Mucosa of descending colon (tissue), 3 donors: ENCODE results near the gene APCDD1. TPM values are rescaled to one million over a fixed set of nuclear protein-coding genes. Genes with fewer than 3 reads are reported as not detected.

Experiments
- ATAC-seq: fragments of 200-7000 bp; cut with Tn5 transposase; one replicate; pipeline ENCODE4 v1.9.1; 2020; ENCODE audit warnings: mild to moderate bottlenecking, moderate library complexity
- DNase-seq, 3 donors: peaks; one replicate each; pipeline ENCODE4 v3.0.0-alpha.2; 2020
- H3K36me3 ChIP-seq: fragments of 200-600 bp; one replicate; pipeline ENCODE4 v1.8.0; 2021; ENCODE audit warnings: low read depth, mild to moderate bottlenecking
- H3K4me1 ChIP-seq: fragments of 200-600 bp; one replicate; pipeline ENCODE4 v1.8.0; 2021; ENCODE audit warnings: low read depth, mild to moderate bottlenecking
- H3K4me3 ChIP-seq: fragments of 200-600 bp; one replicate; pipeline ENCODE4 v1.8.0; 2021; ENCODE audit warnings: mild to moderate bottlenecking
- H3K9me3 ChIP-seq: fragments of 200-600 bp; one replicate; pipeline ENCODE4 v1.8.0; 2021; ENCODE audit warnings: mild to moderate bottlenecking
- intact Hi-C, 2 donors: fragments of 100-400 bp; cut with DNase I in 1 of 2; cut with micrococcal nuclease in 1 of 2; formaldehyde crosslinking; loops; one replicate each; pipeline versions ENCODE4 v1.11.0 to v1.11.1; 2022; cut with DNase I, micrococcal nuclease
- total RNA-seq, 3 donors: library from RNA; stranded (reverse); fragmentation: NEBNext Ultra II Directional in 2 of 3; extraction: Animal tissue kit (Norgen Biotek cat#: 25700) in 2 of 3; gene quantifications; one replicate each; pipeline versions ENCODE4 v1.2.1 to v1.2.4, GENCODE V29; 2021 to 2023
- TF ChIP-seq, protein P1 (sequence below): fragments of 200-600 bp; IDR thresholded peaks from one replicate; pipeline ENCODE4 v1.8.0; 2022; ENCODE audit warnings: antibody characterized with exemption, mild to moderate bottlenecking
- donor health status: DM: no; HTN: no; CAD: no; lungs with moderate emphysema.
- donor health status: DM: no; HTN: no; CAD: no.
- donor health status: DM: no; HTN: yes; CAD: no.

APCDD1 gene
- total RNA-seq, 3 donors from 2014 or later: 3.8 to 29.7 (median 15.2) TPM

DNA sequence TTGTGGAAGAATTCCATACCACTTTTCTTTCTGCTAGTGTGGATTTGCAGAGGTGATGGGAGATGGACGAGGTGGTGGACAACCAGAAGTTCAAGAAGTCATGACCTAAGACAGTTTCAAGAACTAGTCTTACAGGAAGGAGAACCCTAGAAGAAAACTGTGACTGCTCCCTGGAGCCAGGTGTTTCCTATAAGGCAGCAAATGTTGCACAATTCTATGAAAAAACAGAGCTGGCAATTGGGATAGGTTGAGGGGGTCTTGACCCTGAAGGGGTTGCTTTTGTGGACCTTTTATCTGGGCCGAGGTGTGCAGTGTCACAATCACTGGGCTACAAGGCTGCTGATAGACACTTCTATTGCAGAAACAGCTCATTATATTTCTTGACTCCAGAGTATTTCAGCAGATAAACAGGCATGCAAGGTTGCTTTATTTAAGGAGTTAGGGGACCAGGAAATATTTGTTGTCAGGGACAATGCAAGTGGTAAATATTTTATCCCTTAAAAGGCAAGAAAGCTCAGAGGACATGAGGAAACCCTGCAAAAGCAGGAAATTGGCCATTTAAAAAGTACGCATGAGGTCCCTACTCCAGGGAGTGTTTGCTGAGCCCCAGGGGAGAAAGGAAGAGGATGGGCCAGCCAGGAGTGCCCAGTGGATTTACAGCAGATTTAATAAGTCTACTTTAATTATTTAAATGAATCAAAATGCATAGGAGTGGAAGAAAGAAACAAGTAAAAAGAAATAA, 22.9 kb downstream of the APCDD1 start:
- H3K4me1 ChIP-seq: no peaks in the 10 kb centered on the region
- H3K4me3 ChIP-seq: no peak overlapping the region
- TF ChIP-seq, protein P1, sequence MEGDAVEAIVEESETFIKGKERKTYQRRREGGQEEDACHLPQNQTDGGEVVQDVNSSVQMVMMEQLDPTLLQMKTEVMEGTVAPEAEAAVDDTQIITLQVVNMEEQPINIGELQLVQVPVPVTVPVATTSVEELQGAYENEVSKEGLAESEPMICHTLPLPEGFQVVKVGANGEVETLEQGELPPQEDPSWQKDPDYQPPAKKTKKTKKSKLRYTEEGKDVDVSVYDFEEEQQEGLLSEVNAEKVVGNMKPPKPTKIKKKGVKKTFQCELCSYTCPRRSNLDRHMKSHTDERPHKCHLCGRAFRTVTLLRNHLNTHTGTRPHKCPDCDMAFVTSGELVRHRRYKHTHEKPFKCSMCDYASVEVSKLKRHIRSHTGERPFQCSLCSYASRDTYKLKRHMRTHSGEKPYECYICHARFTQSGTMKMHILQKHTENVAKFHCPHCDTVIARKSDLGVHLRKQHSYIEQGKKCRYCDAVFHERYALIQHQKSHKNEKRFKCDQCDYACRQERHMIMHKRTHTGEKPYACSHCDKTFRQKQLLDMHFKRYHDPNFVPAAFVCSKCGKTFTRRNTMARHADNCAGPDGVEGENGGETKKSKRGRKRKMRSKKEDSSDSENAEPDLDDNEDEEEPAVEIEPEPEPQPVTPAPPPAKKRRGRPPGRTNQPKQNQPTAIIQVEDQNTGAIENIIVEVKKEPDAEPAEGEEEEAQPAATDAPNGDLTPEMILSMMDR: no peak

DNA sequence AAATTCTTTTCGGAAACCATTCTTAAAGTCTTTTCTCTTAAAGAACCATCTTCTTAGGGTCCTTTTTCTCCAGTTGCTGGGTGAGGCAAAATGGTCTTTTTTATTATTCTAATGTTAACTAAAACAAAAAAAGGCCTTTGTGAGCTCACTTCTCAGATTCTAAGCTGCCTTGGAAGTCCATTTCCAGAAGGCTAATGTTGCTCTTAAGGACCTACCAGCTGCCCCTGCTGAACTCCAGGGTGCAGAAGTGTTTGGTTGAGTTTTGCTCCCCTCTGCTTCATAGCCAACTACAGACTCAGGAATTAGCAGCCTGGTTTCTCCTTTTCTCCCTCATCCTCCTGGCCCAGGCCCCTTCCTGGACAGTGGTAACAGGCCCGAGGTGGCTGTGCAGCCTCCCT, 23.4 kb downstream of the APCDD1 start:
- TF ChIP-seq, protein P1: no peak
- intact Hi-C loops: no loop called here
- Histone ChIP-seq H3K9me3 (no peaks in the 10 kb centered on the region), H3K4me3 (no peak overlapping the region), H3K4me1 (no peaks in the 10 kb centered on the region), H3K36me3 (no peaks in the 10 kb centered on the region)
- DNase-seq (no peak), ATAC-seq (no peak)

More for the DNA sequence above, 22.9 kb downstream of the APCDD1 start:
- Histone ChIP-seq H3K36me3 (no peaks in the 10 kb centered on the region), H3K9me3 (no peaks in the 10 kb centered on the region)
- no peak for DNase-seq
- intact Hi-C loops: no loop called here
- ATAC-seq: no peak

DNA sequence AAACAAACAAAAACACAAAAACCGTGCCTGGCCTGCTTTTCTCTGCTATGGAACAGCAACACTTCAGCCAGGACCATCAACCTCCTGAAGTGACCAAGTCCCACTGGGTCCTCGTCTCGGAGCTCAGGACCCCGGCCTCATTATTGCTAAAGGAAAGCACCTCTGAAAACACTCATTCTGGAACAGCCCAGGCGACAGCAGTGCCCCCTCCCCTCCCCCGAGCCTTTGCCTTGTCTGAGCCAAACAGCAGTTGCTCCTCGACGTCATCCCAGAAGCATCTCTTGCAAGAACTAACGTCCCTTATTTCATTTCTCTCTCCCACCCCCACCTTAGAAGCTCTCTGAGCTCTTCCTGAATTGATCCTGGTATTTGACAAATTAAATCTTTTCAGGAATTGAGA, 27.4 kb downstream of the APCDD1 start:
- TF ChIP-seq, protein P1: no peak
- Histone ChIP-seq H3K4me1 (no peaks in the 10 kb centered on the region), H3K4me3 (no peak overlapping the region), H3K36me3 (no peaks in the 10 kb centered on the region), H3K9me3 (no peaks in the 10 kb centered on the region)
- ATAC-seq (no peak), DNase-seq (no peak)
- intact Hi-C loops: no loop called here

DNA sequence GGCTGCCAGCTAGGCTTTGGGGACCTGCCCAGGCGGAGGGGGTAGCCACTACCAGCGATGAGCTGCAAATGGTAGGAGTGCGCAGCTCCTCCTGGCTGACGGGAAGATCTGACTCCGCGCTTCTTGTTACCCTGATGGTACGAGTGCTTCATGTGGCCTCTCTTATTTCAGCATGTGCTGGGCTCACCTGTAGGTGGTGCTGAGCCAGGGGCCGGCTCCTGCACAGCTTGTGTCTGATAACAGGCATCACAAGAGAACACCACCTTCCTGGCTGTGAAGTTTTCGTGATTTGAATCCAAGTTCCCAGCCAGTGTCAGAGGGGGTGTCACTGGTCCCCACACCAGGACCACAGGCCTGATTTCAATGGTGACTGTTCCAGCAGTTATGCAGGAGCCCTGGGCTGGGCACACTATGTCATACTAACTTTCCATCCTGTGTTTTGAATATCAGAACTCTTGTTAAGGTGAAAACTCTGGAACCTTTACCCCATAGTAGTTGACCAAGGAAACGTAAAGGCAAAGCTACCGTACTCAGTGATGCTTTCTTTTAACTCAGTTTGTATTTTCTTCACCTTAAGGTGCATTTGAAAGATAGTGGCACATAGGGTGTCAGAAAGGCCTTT, 28.0 kb downstream of the APCDD1 start:
- no peak for DNase-seq
- no peak overlapping the region for H3K4me3 ChIP-seq
- no peak for ATAC-seq
- H3K4me1 ChIP-seq: no peaks in the 10 kb centered on the region
- TF ChIP-seq, protein P1: no peak
- intact Hi-C loops: no loop called here
- H3K9me3 ChIP-seq: no peaks in the 10 kb centered on the region
- no peaks in the 10 kb centered on the region for H3K36me3 ChIP-seq

DNA sequence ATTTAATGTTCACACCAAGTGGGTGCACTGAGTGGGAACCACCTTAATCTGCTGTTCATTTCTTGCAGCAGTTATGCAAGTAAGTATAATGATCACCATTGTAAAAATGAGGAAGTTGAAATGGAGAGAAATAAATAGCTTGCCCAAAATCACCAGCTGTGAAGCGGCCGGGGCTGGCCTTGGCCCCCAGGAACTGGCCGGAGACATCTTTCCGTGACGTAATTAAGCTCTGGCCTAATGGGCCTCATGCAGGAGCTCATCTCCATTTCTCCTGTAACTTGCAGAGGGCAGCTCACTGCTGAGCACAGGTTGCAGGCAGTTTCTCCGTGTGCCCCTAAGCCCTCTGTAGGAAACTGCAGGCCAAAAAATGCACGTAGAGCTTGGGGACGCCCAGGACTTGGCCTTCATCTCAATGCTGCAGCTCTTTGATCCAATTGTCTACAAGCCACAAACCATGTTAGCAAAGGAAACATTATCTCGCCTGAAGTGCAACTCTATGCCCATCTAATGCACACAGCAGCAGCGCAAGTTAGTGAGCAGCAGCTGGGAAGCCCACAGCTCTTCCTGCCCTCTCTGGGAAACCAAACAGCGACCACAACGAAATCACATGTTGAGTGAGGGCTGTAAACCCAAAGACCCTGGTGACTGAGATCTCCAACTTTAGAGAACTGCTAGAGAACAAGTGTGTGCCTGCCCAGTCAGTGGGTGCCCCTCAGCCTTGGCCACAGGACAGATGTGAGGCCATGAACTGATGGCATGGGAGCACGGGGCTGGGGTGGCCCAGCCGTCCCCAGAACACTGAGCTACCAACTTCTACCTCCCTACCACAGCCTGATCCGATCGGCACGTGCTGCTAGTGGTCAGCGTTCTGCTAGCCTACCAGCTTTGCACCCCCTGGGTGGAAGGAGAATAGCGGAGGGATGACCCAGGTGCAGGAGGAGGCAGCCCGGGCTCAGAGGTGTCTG, 28.8 kb downstream of the APCDD1 start:
- no peaks in the 10 kb centered on the region for H3K36me3 ChIP-seq
- H3K4me1 ChIP-seq: no peaks in the 10 kb centered on the region
- intact Hi-C loops: no loop called here
- ATAC-seq: peak; percentile 41
- peak in 1 of 3 donors; percentile 23 for DNase-seq
- H3K4me3 ChIP-seq: no peak overlapping the region
- TF ChIP-seq, protein P1: no peak
- no peaks in the 10 kb centered on the region for H3K9me3 ChIP-seq
